Neural progenitor cell (in vitro differentiated cells): ENCODE measurements around the gene ATXN7L1.

Experiments used
- EZH2 ChIP-seq: fragments of 200-600 bp; sonication (generic); IDR thresholded peaks from 2 replicates; pipeline ENCODE4 v1.6.1; 2017; ENCODE audit warnings: antibody characterized with exemption, mild to moderate bottlenecking, moderate library complexity
- EZH2phosphoT487 ChIP-seq: fragments of 200-600 bp; sonication (generic); IDR thresholded peaks from 2 replicates; pipeline ENCODE4 v1.6.1; 2017; ENCODE audit warnings: antibody characterized with exemption
- TF ChIP-seq, protein P1 (sequence below): fragments of 200-600 bp; sonication (generic); IDR thresholded peaks from 2 replicates; pipeline ENCODE4 v1.5.1; 2017; ENCODE audit warnings: antibody characterized with exemption, mild to moderate bottlenecking

- TF ChIP-seq, protein P1, sequence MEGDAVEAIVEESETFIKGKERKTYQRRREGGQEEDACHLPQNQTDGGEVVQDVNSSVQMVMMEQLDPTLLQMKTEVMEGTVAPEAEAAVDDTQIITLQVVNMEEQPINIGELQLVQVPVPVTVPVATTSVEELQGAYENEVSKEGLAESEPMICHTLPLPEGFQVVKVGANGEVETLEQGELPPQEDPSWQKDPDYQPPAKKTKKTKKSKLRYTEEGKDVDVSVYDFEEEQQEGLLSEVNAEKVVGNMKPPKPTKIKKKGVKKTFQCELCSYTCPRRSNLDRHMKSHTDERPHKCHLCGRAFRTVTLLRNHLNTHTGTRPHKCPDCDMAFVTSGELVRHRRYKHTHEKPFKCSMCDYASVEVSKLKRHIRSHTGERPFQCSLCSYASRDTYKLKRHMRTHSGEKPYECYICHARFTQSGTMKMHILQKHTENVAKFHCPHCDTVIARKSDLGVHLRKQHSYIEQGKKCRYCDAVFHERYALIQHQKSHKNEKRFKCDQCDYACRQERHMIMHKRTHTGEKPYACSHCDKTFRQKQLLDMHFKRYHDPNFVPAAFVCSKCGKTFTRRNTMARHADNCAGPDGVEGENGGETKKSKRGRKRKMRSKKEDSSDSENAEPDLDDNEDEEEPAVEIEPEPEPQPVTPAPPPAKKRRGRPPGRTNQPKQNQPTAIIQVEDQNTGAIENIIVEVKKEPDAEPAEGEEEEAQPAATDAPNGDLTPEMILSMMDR, result no peak
- TF ChIP-seq EZH2phosphoT487 (no peak), EZH2 (no peak)
Observed at GRCh38 chr7:105578496-105578895, 297.9 kb downstream of the ATXN7L1 start.
